Neural cell (in vitro differentiated cells): ENCODE measurements around the gene AGFG1.

Source experiments
- CTCF ChIP-seq: fragments of 450-650 bp; IDR thresholded peaks from 2 replicates; pipeline ENCODE4 v1.5.1; 2014; ENCODE audit warnings: antibody characterized with exemption, mild to moderate bottlenecking, moderate library complexity; ENCODE audit not compliant: poor library complexity, severe bottlenecking
- EP300 ChIP-seq: fragments of 450-650 bp; conservative IDR thresholded peaks from 2 replicates; pipeline ENCODE4 v1.6.1; 2014; ENCODE audit warnings: antibody characterized with exemption, mild to moderate bottlenecking, moderate library complexity; ENCODE audit not compliant: poor library complexity, severe bottlenecking
- EZH2 ChIP-seq: fragments of 200-600, 300-800 bp; shearing (Covaris generic), sonication (generic); IDR thresholded peaks from 2 replicates; pipeline ENCODE4 v1.6.1; 2014; ENCODE audit warnings: antibody characterized with exemption, low read length, borderline replicate concordance, mild to moderate bottlenecking; ENCODE audit not compliant: insufficient read depth, poor library complexity, severe bottlenecking
- POLR2AphosphoS5 ChIP-seq: IDR thresholded peaks from 2 replicates; pipeline ENCODE4 v1.6.1; 2012
- RAD21 ChIP-seq: fragments of 450-650 bp; conservative IDR thresholded peaks from 2 replicates; pipeline ENCODE4 v1.6.1; 2014; ENCODE audit warnings: antibody characterized with exemption, mild to moderate bottlenecking, moderate library complexity
- SMC3 ChIP-seq: fragments of 450-650 bp; conservative IDR thresholded peaks from 2 replicates; pipeline ENCODE4 v1.6.1; 2014; ENCODE audit warnings: antibody characterized with exemption, mild to moderate bottlenecking, moderate library complexity; ENCODE audit not compliant: poor library complexity
- TAF1 ChIP-seq: IDR thresholded peaks from 2 replicates; pipeline ENCODE4 v1.6.1; 2012; ENCODE audit warnings: low read depth

DNA sequence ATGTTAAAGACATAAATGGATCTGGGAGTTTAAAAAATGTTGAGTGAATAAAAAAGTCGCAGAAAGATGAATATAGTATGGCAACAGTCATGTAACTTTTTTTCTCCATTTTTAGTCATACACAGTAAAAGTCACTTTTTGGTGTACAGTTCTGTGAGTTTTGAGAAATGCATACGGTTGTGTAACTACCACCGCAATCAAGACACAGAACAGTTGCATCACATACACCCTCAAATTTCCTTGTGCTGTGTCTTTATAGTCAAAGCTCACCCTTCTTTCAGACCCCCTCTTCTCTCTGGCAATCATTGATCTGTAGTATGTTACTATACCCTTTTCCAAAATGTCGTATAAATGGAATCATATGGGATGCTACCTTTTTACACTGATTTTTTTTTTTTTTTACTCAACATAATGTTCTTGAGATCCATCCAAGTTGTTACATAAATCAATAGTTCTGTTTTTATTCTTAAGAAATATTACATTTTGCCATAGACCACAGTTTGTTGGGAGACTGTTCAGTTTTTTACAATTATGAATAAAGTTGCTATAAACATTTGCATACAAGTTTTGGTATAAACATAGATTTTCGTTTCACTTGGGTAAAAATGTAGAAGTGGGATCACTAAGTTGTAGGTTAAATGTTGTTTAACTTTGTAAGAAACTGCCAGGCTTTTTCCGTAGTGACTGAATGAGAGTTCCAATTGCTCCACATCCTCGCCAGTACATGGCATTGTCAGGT lies 35.4 kb upstream of the AGFG1 start:
- TF ChIP-seq CTCF = no peak
- no peak for TF ChIP-seq POLR2AphosphoS5
- no peak for TF ChIP-seq TAF1
- no peak for TF ChIP-seq EZH2
- TF ChIP-seq RAD21 = no peak
- no peak for TF ChIP-seq EP300
- TF ChIP-seq SMC3 = no peak
